Limb (tissue), 2 donors: ENCODE data around the gene ZFP90.
"Not testable (repeated sequence)": the region's sequence is repeated elsewhere in the genome, so short reads cannot be mapped to it uniquely, and the experiment has no call there.

Experiments used
- DNase-seq, 2 donors: peaks; one replicate each; pipeline ENCODE4 v3.0.0-alpha.2; 2016; ENCODE audit errors: extremely low spot score in 2 of 2

ZFP90 gene

GRCh38 chr16:68517606-68518166, 21.4 kb upstream of the ZFP90 start:
- no peak for DNase-seq

- no peak for DNase-seq
Observed at GRCh38 chr16:68519225-68519745, 19.8 kb upstream of the ZFP90 start.

- DNase-seq, result peak; percentile 89 to 92
Observed at GRCh38 chr16:68520649-68521086, 18.4 kb upstream of the ZFP90 start.

- no peak for DNase-seq
Observed at GRCh38 chr16:68524069-68524820, 14.8 kb upstream of the ZFP90 start.

- no peak for DNase-seq
Observed at GRCh38 chr16:68526143-68526781, 12.8 kb upstream of the ZFP90 start.

GRCh38 chr16:68526782-68527145, 12.3 kb upstream of the ZFP90 start:
- DNase-seq, result no peak

- no peak for DNase-seq
Observed at GRCh38 chr16:68528233-68528632, 10.9 kb upstream of the ZFP90 start.

GRCh38 chr16:68528686-68529379, 10.3 kb upstream of the ZFP90 start:
- DNase-seq, result peak; percentile 83 to 89

- DNase-seq, result no peak
Observed at GRCh38 chr16:68529608-68529930, 9.5 kb upstream of the ZFP90 start.

- DNase-seq, result peak; percentile 86 to 94
Observed at GRCh38 chr16:68529931-68530701, 9.0 kb upstream of the ZFP90 start.

- no peak for DNase-seq
Observed at GRCh38 chr16:68533937-68534336, 5.2 kb upstream of the ZFP90 start.

- no peak for DNase-seq
Observed at GRCh38 chr16:68535331-68535730, 3.8 kb upstream of the ZFP90 start.

GRCh38 chr16:68539711-68540239, 684 bp downstream of the ZFP90 start:
- DNase-seq, result peak in 1 of 2 donors; percentile 57

- DNase-seq, result no peak
Observed at GRCh38 chr16:68548947-68549346, 9.9 kb downstream of the ZFP90 start.

- DNase-seq, result no peak
Observed at GRCh38 chr16:68553186-68553585, 14.1 kb downstream of the ZFP90 start.

GRCh38 chr16:68560341-68560740, 21.2 kb downstream of the ZFP90 start:
- not testable (repeated sequence) for DNase-seq

- no peak for DNase-seq
Observed at GRCh38 chr16:68563631-68564381, 24.7 kb downstream of the ZFP90 start.

- no peak for DNase-seq
Observed at GRCh38 chr16:68564382-68564985, 25.4 kb downstream of the ZFP90 start.

- no peak for DNase-seq
Observed at GRCh38 chr16:68574479-68574878, 35.4 kb downstream of the ZFP90 start.

GRCh38 chr16:68575082-68575481, 36.0 kb downstream of the ZFP90 start:
- no peak for DNase-seq
